Mesothelial cell of epicardium (in vitro differentiated cells): ENCODE results near the gene ADGRF1. TPM values are rescaled to one million over a fixed set of nuclear protein-coding genes. Genes with fewer than 3 reads are reported as not detected.

Source experiments
- DNase-seq, 2 experiments: peaks; one replicate each; pipeline ENCODE4 v3.0.0; 2021; ENCODE audit warnings: low spot score in 2 of 2; ENCODE audit not compliant: unreplicated experiment in 2 of 2
- H3K27ac Mint-ChIP-seq: 2 replicates; pipeline ENCODE4 v1.8.0; 2021; ENCODE audit warnings: mixed read lengths
- H3K27me3 Mint-ChIP-seq: 2 replicates; pipeline ENCODE4 v1.8.0; 2021; ENCODE audit warnings: low read depth, mixed read lengths
- H3K36me3 Mint-ChIP-seq: 2 replicates; pipeline ENCODE4 v1.8.0; 2021; ENCODE audit warnings: mixed read lengths
- H3K4me1 Mint-ChIP-seq: 2 replicates; pipeline ENCODE4 v1.8.0; 2021; ENCODE audit warnings: mixed read lengths
- H3K4me3 Mint-ChIP-seq: 2 replicates; pipeline ENCODE4 v1.8.0; 2021; ENCODE audit warnings: mild to moderate bottlenecking, moderate library complexity, mixed read lengths
- H3K9me3 Mint-ChIP-seq: 2 replicates; pipeline ENCODE4 v1.8.0; 2021; ENCODE audit warnings: mixed read lengths
- total RNA-seq: library from RNA; stranded (reverse); gene quantifications from 3 replicates; pipeline ENCODE4 v1.2.1, GENCODE V29; 2021
- TF ChIP-seq, protein P1 (sequence below): fragments of 200-600 bp; sonication (generic); IDR thresholded peaks from one replicate; pipeline ENCODE4 v1.5.0; 2021; ENCODE audit warnings: antibody characterized with exemption; ENCODE audit not compliant: unreplicated experiment

The ADGRF1 gene
- total RNA-seq, 1 donor from 2014 or later = 1.4 TPM

DNA sequence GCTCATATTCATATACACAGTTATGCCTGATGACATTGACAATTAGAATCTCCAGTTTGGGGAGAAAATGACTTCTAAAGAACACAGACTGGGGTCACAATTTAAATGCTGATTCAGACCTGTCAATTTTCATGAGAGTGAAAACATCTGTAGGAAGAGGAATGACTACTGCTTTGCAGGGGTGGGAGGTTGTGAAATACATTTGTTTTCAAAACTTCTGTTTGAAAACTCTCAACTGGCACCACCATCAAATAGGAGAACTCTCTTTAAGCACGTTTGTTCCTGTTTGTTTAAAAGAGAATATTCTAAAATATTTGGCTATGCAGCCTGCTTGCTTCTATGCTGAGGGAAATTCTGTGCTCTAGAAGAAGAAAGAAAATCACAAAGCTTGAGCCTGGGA lies 69.6 kb downstream of the ADGRF1 start:
- H3K27ac Mint-ChIP-seq = no peak overlapping the region
- no peak for DNase-seq
- H3K36me3 Mint-ChIP-seq = no peaks in the 10 kb centered on the region
- no peak overlapping the region for H3K4me3 Mint-ChIP-seq
- no peaks in the 10 kb centered on the region for H3K9me3 Mint-ChIP-seq
- TF ChIP-seq, protein P1, sequence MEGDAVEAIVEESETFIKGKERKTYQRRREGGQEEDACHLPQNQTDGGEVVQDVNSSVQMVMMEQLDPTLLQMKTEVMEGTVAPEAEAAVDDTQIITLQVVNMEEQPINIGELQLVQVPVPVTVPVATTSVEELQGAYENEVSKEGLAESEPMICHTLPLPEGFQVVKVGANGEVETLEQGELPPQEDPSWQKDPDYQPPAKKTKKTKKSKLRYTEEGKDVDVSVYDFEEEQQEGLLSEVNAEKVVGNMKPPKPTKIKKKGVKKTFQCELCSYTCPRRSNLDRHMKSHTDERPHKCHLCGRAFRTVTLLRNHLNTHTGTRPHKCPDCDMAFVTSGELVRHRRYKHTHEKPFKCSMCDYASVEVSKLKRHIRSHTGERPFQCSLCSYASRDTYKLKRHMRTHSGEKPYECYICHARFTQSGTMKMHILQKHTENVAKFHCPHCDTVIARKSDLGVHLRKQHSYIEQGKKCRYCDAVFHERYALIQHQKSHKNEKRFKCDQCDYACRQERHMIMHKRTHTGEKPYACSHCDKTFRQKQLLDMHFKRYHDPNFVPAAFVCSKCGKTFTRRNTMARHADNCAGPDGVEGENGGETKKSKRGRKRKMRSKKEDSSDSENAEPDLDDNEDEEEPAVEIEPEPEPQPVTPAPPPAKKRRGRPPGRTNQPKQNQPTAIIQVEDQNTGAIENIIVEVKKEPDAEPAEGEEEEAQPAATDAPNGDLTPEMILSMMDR = no peak
- H3K27me3 Mint-ChIP-seq = no peaks in the 10 kb centered on the region
- no peaks in the 10 kb centered on the region for H3K4me1 Mint-ChIP-seq

DNA sequence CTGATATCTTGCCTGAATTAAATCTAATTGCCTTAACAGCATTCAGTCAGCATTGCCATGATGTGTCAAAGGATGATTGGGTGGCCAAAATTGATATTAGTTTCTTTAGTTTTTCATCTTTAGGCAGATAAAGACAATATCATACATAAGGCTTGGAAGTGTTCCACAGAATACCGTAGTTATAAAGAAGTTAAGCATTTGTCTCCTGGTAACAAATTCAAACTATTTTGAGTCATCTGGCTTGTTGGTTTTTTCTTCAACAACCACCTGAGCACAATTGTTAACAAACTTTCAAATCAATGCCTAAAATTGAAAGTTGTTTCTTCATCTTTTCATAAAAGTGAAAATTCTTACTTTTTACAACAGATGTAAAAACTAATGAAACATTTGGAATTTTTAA lies 72.9 kb downstream of the ADGRF1 start:
- Mint-ChIP-seq H3K4me1 (no peaks in the 10 kb centered on the region), H3K27me3 (no peaks in the 10 kb centered on the region), H3K27ac (no peak overlapping the region), H3K9me3 (no peaks in the 10 kb centered on the region), H3K36me3 (no peaks in the 10 kb centered on the region), H3K4me3 (no peak overlapping the region)
- DNase-seq = no peak
- TF ChIP-seq, protein P1 = no peak

DNA sequence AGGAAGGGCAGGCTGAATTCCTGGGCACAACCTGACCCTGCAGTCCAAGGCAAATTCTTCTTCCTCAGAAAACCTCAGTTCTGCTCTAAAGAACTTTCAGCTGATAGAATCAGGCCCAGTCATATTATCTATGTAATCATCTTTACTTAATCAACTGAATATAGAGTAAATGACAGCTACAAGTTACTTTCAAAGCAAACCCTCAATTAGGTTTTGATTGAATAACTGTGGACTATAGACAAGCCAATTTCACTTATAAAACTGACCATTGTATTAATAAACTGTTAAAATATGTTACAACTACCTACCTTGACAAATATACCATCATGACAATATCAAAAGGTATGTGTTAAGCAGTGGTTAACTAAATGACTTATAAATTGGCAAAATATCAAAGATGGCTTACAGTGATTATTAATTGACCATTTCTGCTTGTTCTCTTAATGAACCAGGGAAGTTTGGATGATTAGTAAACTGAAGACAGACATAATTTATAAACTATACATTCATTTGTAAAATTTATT lies 74.2 kb downstream of the ADGRF1 start:
- H3K9me3 Mint-ChIP-seq = no peaks in the 10 kb centered on the region
- H3K27me3 Mint-ChIP-seq = no peaks in the 10 kb centered on the region
- TF ChIP-seq, protein P1 = no peak
- H3K4me1 Mint-ChIP-seq = no peaks in the 10 kb centered on the region
- no peak overlapping the region for H3K27ac Mint-ChIP-seq
- DNase-seq = no peak
- H3K36me3 Mint-ChIP-seq = no peaks in the 10 kb centered on the region
- H3K4me3 Mint-ChIP-seq = no peak overlapping the region

DNA sequence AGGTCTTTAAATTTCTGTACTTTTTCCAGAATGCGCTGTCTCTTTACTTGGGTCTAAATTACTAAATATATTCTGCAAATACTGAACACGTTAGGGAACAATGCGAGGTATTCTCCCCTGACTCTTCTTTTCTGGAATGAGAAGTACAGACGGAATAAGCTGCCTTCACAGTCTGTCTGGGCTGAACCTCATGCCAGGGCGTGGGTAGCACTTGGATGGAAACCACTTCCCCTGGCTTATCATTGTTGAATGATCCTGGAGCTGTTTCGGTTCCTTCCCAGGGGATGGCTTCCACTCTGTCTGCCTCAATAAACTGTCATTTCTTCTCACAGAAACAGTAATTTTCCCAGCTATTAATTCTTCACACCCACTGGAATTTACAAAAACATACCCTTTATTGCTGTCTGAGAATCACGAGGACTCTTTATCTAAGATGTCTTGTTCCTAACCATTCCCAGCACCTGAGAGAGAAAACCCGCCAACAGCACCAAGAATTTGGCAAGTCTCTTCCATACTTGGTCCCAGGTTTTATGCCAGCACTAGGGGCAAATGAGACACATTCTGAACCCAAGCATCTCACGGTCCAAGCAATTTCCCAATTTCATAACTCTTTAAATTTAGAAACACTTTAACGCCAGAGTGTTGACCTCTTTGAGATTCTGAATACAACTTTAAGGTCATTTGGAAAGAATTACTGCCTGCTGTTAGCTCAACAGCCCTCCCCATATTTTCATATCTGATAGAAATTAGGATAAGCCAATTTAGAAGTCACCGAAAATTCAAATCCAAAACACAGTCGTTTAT lies 77.2 kb downstream of the ADGRF1 start:
- H3K9me3 Mint-ChIP-seq = no peaks in the 10 kb centered on the region
- no peak overlapping the region for H3K27ac Mint-ChIP-seq
- no peaks in the 10 kb centered on the region for H3K36me3 Mint-ChIP-seq
- TF ChIP-seq, protein P1 = no peak
- no peak for DNase-seq
- no peaks in the 10 kb centered on the region for H3K4me1 Mint-ChIP-seq
- H3K27me3 Mint-ChIP-seq = no peaks in the 10 kb centered on the region
- no peak overlapping the region for H3K4me3 Mint-ChIP-seq

DNA sequence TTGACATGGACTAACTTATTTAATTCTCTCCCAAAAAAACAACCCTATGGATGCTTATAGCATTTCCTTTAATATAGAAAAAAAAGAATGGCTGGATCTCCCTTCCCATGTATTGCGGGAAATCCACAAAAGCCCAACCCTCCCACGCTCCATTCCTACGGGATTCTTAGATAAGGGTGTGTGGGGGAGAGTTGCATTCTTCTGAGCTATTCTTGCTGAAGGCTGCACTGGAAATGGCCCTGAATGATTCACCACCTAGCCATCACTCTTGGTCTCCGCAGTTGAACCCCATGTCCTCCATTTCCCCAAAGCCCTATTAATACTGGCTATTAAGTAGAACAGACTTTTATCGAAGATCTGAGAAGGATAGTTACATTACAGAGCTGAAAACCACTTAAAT lies 78.5 kb downstream of the ADGRF1 start:
- H3K4me1 Mint-ChIP-seq = no peaks in the 10 kb centered on the region
- peaks cover 3% of the 10 kb centered on the region for H3K27me3 Mint-ChIP-seq
- DNase-seq = no peak
- TF ChIP-seq, protein P1 = no peak
- no peak overlapping the region for H3K27ac Mint-ChIP-seq
- no peak overlapping the region for H3K4me3 Mint-ChIP-seq
- no peaks in the 10 kb centered on the region for H3K9me3 Mint-ChIP-seq
- H3K36me3 Mint-ChIP-seq = no peaks in the 10 kb centered on the region
